PC-3 (cell line): ENCODE results near the gene ADAT2. TPM values are rescaled to one million over a fixed set of nuclear protein-coding genes. Genes with fewer than 3 reads are reported as not detected.

ENCODE experiments used
- ATAC-seq: fragments of 200-7000 bp; cut with Tn5 transposase; 2 replicates; pipeline ENCODE4 v1.9.1; 2020; ENCODE audit warnings: mild to moderate bottlenecking, moderate library complexity
- BruUV-seq: library from RNA; stranded (reverse); fragments of 400-500 nt; replicated peaks from 2 replicates; lab custom pipeline; 2021; lab: Mats Ljungman, UMichigan
- CTCF ChIA-PET: fragments of 300-600 bp; sonication (Branson Sonifier 250); formaldehyde crosslinking; loops from one replicate; lab custom pipeline; 2022; ENCODE audit warnings: antibody characterized with exemption; lab: Charles Lee
- POLR2A ChIA-PET: fragments of 300-600 bp; sonication (Branson Sonifier 250); formaldehyde crosslinking; loops from one replicate; lab custom pipeline; 2022; ENCODE audit warnings: antibody characterized with exemption; ENCODE audit not compliant: unreplicated experiment; lab: Charles Lee
- DNase-seq: peaks from one replicate; pipeline ENCODE4 v3.0.0-alpha.2; 2015
- H2AFZ ChIP-seq: fragments of 300-600 bp; sonication (generic); 2 replicates; pipeline ENCODE4 v1.6.0; 2016; ENCODE audit warnings: antibody characterized with exemption, low read length
- H3F3A ChIP-seq: fragments of 300-600 bp; sonication (generic); one replicate; pipeline ENCODE4 v1.6.0; 2017; ENCODE audit warnings: antibody characterized with exemption, low read length, control low read depth, mild to moderate bottlenecking; ENCODE audit not compliant: unreplicated experiment
- H3K27ac ChIP-seq: fragments of 300-600 bp; sonication (generic); 2 replicates; pipeline ENCODE4 v1.5.1; 2016; ENCODE audit warnings: mild to moderate bottlenecking, low read length
- H3K27me3 ChIP-seq: fragments of 300-600 bp; sonication (generic); 2 replicates; pipeline ENCODE4 v1.6.1; 2016; ENCODE audit warnings: low read length, mixed read lengths
- H3K36me3 ChIP-seq: fragments of 300-600 bp; sonication (generic); 2 replicates; pipeline ENCODE4 v1.6.1; 2016; ENCODE audit warnings: low read depth, mixed run types, low read length, mixed read lengths
- H3K4me1 ChIP-seq: fragments of 300-600 bp; sonication (generic); 2 replicates; pipeline ENCODE4 v1.5.1; 2016; ENCODE audit warnings: low read length; ENCODE audit not compliant: insufficient read depth
- H3K4me2 ChIP-seq: fragments of 300-600 bp; sonication (generic); 2 replicates; pipeline ENCODE4 v1.6.0; 2016; ENCODE audit warnings: low read length
- H3K4me3 ChIP-seq: fragments of 300-600 bp; sonication (generic); 2 replicates; pipeline ENCODE4 v1.5.1; 2016; ENCODE audit warnings: mild to moderate bottlenecking, low read length, mixed read lengths
- H3K79me2 ChIP-seq: fragments of 300-600 bp; sonication (generic); 2 replicates; pipeline ENCODE4 v1.6.1; 2017; ENCODE audit warnings: low read length, mixed read lengths
- H3K9ac ChIP-seq: fragments of 300-600 bp; sonication (generic); 2 replicates; pipeline ENCODE4 v1.6.0; 2016; ENCODE audit warnings: mild to moderate bottlenecking, low read length
- H3K9me2 ChIP-seq: fragments of 300-600 bp; sonication (generic); replicated peaks from 2 replicates; pipeline ENCODE4 v1.6.1; 2016; ENCODE audit warnings: mixed run types, low read length, mixed read lengths
- H3K9me3 ChIP-seq: fragments of 300-600 bp; sonication (generic); 2 replicates; pipeline ENCODE4 v1.6.1; 2016; ENCODE audit warnings: low read length, mixed read lengths
- H4K20me1 ChIP-seq: fragments of 300-600 bp; sonication (generic); 2 replicates; pipeline ENCODE4 v1.6.1; 2016; ENCODE audit warnings: low read length, mixed read lengths
- CTCF ChIP-seq: fragments of 300-600 bp; sonication (generic); conservative IDR thresholded peaks from 2 replicates; pipeline ENCODE4 v1.5.1; 2017; ENCODE audit warnings: antibody characterized with exemption, low read depth, mild to moderate bottlenecking, low read length
- EZH2 ChIP-seq: fragments of 300-600 bp; sonication (generic); IDR thresholded peaks from one replicate; pipeline ENCODE4 v1.6.1; 2017; ENCODE audit warnings: antibody characterized with exemption, mild to moderate bottlenecking, low read length; ENCODE audit not compliant: unreplicated experiment
- EZH2phosphoT487 ChIP-seq: fragments of 300-600 bp; sonication (generic); IDR thresholded peaks from 2 replicates; pipeline ENCODE4 v1.6.1; 2018; ENCODE audit warnings: mild to moderate bottlenecking, antibody characterized with exemption, low read length, borderline replicate concordance
- intact Hi-C: fragments of 100-400 bp; cut with micrococcal nuclease; formaldehyde crosslinking; loops from 2 replicates; pipeline ENCODE4 v1.9.0; 2023
- total RNA-seq: library from RNA; depleted of rRNA; stranded (reverse); fragments of >200 nt; gene quantifications from 2 replicates; pipeline ENCODE4 v1.2.3, GENCODE V29; 2014

Gene ADAT2
- total RNA-seq, 1 experiment from 2014 or later, result 5.1 TPM

GRCh38 chr6:143400258-143401067, 50.0 kb downstream of the ADAT2 start:
- 0 out of 2 replicates have a peak overlapping the region, but pooled peaks have one; percentile 9 for H2AFZ ChIP-seq
- POLR2A ChIA-PET, result no interaction called here
- CTCF ChIA-PET, result no interaction called here

GRCh38 chr6:143399775-143400174, 50.7 kb downstream of the ADAT2 start:
- no TSS peak for BruUV-seq
- Histone ChIP-seq H3K27ac (0 out of 2 replicates have a peak overlapping the region, but pooled peaks have one; percentile 44), H2AFZ (no peak overlapping the region), H3K79me2 (no peaks in the 10 kb centered on the region), H3K27me3 (no peaks in the 10 kb centered on the region), H3K9me2 (no peaks in the 10 kb centered on the region), H3F3A (no peaks in the 10 kb centered on the region), H3K4me1 (peaks cover 49% of the 10 kb centered on the region), H3K9me3 (no peaks in the 10 kb centered on the region), H3K9ac (no peak overlapping the region), H3K4me3 (no peak overlapping the region), H4K20me1 (no peaks in the 10 kb centered on the region), H3K36me3 (no peaks in the 10 kb centered on the region), H3K4me2 (no peak overlapping the region)
- no peak for ATAC-seq
- intact Hi-C loops, result no loop called here
- POLR2A ChIA-PET, result no interaction called here
- CTCF ChIA-PET, result no interaction called here
- no peak for DNase-seq
- TF ChIP-seq EZH2phosphoT487, result no peak
- TF ChIP-seq CTCF, result no peak

More at GRCh38 chr6:143400258-143401067, 50.0 kb downstream of the ADAT2 start:
- BruUV-seq, result no TSS peak
- H3K9me2 ChIP-seq, result no peaks in the 10 kb centered on the region
- H3K4me2 ChIP-seq, result no peak overlapping the region; the same call in 1 of the 2 replicates
- H3F3A ChIP-seq, result no peaks in the 10 kb centered on the region
- H4K20me1 ChIP-seq, result no peaks in the 10 kb centered on the region
- no peak overlapping the region for H3K4me3 ChIP-seq
- peak; percentile 46 for DNase-seq
- no peak overlapping the region; the same call in 1 of the 2 replicates for H3K9ac ChIP-seq
- TF ChIP-seq CTCF (no peak), EZH2 (no peak), EZH2phosphoT487 (no peak)
- no peaks in the 10 kb centered on the region for H3K36me3 ChIP-seq
- no peaks in the 10 kb centered on the region for H3K79me2 ChIP-seq
- H3K27me3 ChIP-seq, result no peaks in the 10 kb centered on the region
- ATAC-seq, result no peak
- peak overlapping the region; percentile 44 for H3K27ac ChIP-seq
- H3K4me1 ChIP-seq, result peaks cover 52% of the 10 kb centered on the region
- intact Hi-C loops, result no loop called here
- H3K9me3 ChIP-seq, result no peaks in the 10 kb centered on the region

DNA sequence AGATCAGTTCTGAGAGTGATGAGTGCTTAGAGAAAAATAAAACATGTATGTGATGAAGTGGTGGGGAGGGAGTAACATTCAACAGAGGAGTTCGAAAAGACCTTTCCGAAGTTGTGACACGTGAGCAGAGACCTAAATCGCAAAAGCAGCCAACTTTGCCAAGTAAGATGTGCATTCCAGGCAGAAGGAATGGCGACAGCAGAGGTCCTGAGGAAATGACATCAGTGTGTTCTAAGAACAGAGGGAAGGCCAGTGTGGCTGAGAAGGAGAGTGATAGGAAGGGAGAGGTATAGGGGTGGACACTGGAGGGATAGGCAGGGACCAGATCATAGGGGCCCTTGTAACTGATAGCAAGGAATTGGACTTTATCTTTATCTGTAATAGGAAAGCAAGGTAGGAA, 51.3 kb downstream of the ADAT2 start:
- no TSS peak for BruUV-seq
- Histone ChIP-seq H3F3A (no peaks in the 10 kb centered on the region), H3K9ac (no peak overlapping the region), H3K27me3 (no peaks in the 10 kb centered on the region), H3K4me3 (no peak overlapping the region), H3K9me3 (no peaks in the 10 kb centered on the region), H2AFZ (no peak overlapping the region), H3K36me3 (no peaks in the 10 kb centered on the region), H4K20me1 (no peaks in the 10 kb centered on the region), H3K9me2 (no peaks in the 10 kb centered on the region), H3K27ac (no peak overlapping the region), H3K4me2 (no peak overlapping the region), H3K79me2 (no peaks in the 10 kb centered on the region), H3K4me1 (peaks cover 49% of the 10 kb centered on the region)
- TF ChIP-seq CTCF (no peak), EZH2phosphoT487 (no peak), EZH2 (no peak)
- intact Hi-C loops, result no loop called here
- ATAC-seq (no peak), DNase-seq (no peak)
- ChIA-PET POLR2A (no interaction called here), CTCF (no interaction called here)
